GM12891 (cell line): Measurements from ENCODE around the gene TFF3.

Source experiments
- POLR2A ChIP-seq: IDR thresholded peaks from 2 replicates; pipeline ENCODE4 v1.6.1; 2011; ENCODE audit warnings: low read depth, low read length, control low read depth
- POLR2AphosphoS5 ChIP-seq: IDR thresholded peaks from 2 replicates; pipeline ENCODE4 v1.6.1; 2011; ENCODE audit warnings: low read depth, low read length, control low read depth
- SPI1 ChIP-seq: IDR thresholded peaks from 2 replicates; pipeline ENCODE4 v1.6.1; 2011; ENCODE audit warnings: low read depth, low read length, control low read depth

GRCh38 chr21:42297377-42297776, 17.8 kb downstream of the TFF3 start:
- TF ChIP-seq POLR2A: no peak
- TF ChIP-seq POLR2AphosphoS5: no peak
- TF ChIP-seq SPI1: no peak
